Stimulated activated CD4-positive, alpha-beta T cell treated with anti-CD3 and anti-CD28 coated beads, Interleukin-2, amount 100 ng/mL, for 48 hours (primary cell): Measurements from ENCODE around the gene MON1A.

ENCODE experiments used
- DNase-seq, 2 donors: peaks; one replicate each; pipeline ENCODE4 v3.0.0-alpha.2; 2020

MON1A gene

GRCh38 chr3:49886922-49887265 is 42.7 kb downstream of the MON1A start:
- no peak for DNase-seq

GRCh38 chr3:49883998-49884397 is 45.6 kb downstream of the MON1A start:
- DNase-seq = no peak

- DNase-seq = no peak
Measured at GRCh38 chr3:49882166-49882565, 47.4 kb downstream of the MON1A start.

GRCh38 chr3:49880581-49881315 is 48.9 kb downstream of the MON1A start:
- DNase-seq = no peak

GRCh38 chr3:49879721-49880120 is 49.9 kb downstream of the MON1A start:
- DNase-seq = no peak

- no peak for DNase-seq
Measured at GRCh38 chr3:49878686-49879085, 50.9 kb downstream of the MON1A start.

- DNase-seq = no peak
Measured at GRCh38 chr3:49877716-49878115, 51.9 kb downstream of the MON1A start.

- no peak for DNase-seq
Measured at GRCh38 chr3:49876567-49876966, 53.0 kb downstream of the MON1A start.

- DNase-seq = no peak
Measured at GRCh38 chr3:49873623-49874022, 56.0 kb downstream of the MON1A start.

- DNase-seq = peak in 1 of 2 donors; percentile 7
Measured at GRCh38 chr3:49872801-49873281, 56.8 kb downstream of the MON1A start.

- no peak for DNase-seq
Measured at GRCh38 chr3:49871531-49872153, 58.0 kb downstream of the MON1A start.

- peak; percentile 19 to 27 for DNase-seq
Measured at GRCh38 chr3:49869525-49870126, 60.0 kb downstream of the MON1A start, which contains the start of gene CAMKV. TSS of gene CAMKV (minus strand) at chr3:49869906. CDS start at chr3:49862388, 7,518 bp downstream.

GRCh38 chr3:49868862-49869466 is 60.6 kb downstream of the MON1A start:
- DNase-seq = no peak

GRCh38 chr3:49867871-49868321 is 61.7 kb downstream of the MON1A start:
- peak in 1 of 2 donors; percentile 6 for DNase-seq

- DNase-seq = no peak
Measured at GRCh38 chr3:49867400-49867799, 62.2 kb downstream of the MON1A start.

- no peak for DNase-seq
Measured at GRCh38 chr3:49865198-49865784, 64.3 kb downstream of the MON1A start.

- no peak for DNase-seq
Measured at GRCh38 chr3:49864505-49864904, 65.1 kb downstream of the MON1A start.

- no peak for DNase-seq
Measured at GRCh38 chr3:49859576-49860305, 69.9 kb downstream of the MON1A start.
